NCI-H1092 (cell line): ENCODE results near the gene SLC26A6.

Experiments used
- DNase-seq: peaks from one replicate; lab custom pipeline; 2025; lab: John Stamatoyannopoulos, UW

The SLC26A6 gene

GRCh38 chr3:48635222-48636021 is at the start of gene SLC26A6:
Gene SLC26A6 (minus strand): TSS chr3:48635461. CDS start chr3:48635393, 68 bp downstream.
- peak; percentile 89 for DNase-seq

GRCh38 chr3:48684480-48685143 is 49.4 kb upstream of the SLC26A6 start:
- DNase-seq, result no peak

GRCh38 chr3:48684054-48684349 is 48.7 kb upstream of the SLC26A6 start:
- DNase-seq, result no peak

GRCh38 chr3:48682786-48683185 is 47.5 kb upstream of the SLC26A6 start:
- no peak for DNase-seq

GRCh38 chr3:48681974-48682610 is 46.8 kb upstream of the SLC26A6 start:
- DNase-seq, result no peak

GRCh38 chr3:48681541-48681880 is 46.2 kb upstream of the SLC26A6 start:
- DNase-seq, result no peak

GRCh38 chr3:48680811-48681540 is 45.7 kb upstream of the SLC26A6 start:
- DNase-seq, result no peak

- no peak for DNase-seq
These were observed 44.4 kb upstream of the SLC26A6 start for GRCh38 chr3:48679411-48680391.

- no peak for DNase-seq
These were observed 43.5 kb upstream of the SLC26A6 start for GRCh38 chr3:48678566-48679380.

- no peak for DNase-seq
These were observed 42.8 kb upstream of the SLC26A6 start for GRCh38 chr3:48678056-48678455.

- no peak for DNase-seq
These were observed 39.2 kb upstream of the SLC26A6 start for GRCh38 chr3:48674505-48674904.

GRCh38 chr3:48672522-48672921 is 37.3 kb upstream of the SLC26A6 start:
- DNase-seq, result no peak

GRCh38 chr3:48664929-48665328 is 29.7 kb upstream of the SLC26A6 start:
- no peak for DNase-seq

GRCh38 chr3:48664313-48664644 is 29.0 kb upstream of the SLC26A6 start:
- DNase-seq, result no peak

- DNase-seq, result peak; percentile 93
These were observed 28.4 kb upstream of the SLC26A6 start for GRCh38 chr3:48663489-48664312.

- DNase-seq, result peak; percentile 89
These were observed 27.7 kb upstream of the SLC26A6 start, which contains the start of gene CELSR3 for GRCh38 chr3:48662753-48663488. Gene CELSR3 (minus strand): TSS chr3:48662886. CDS start chr3:48662634, 252 bp downstream.

GRCh38 chr3:48662145-48662752 is 27.0 kb upstream of the SLC26A6 start:
- DNase-seq, result no peak

- no peak for DNase-seq
These were observed 26.4 kb upstream of the SLC26A6 start for GRCh38 chr3:48661501-48662144.
